HL-60 (cell line): ENCODE measurements around the gene ACTR3C.
"Not testable (repeated sequence)": the region's sequence is repeated elsewhere in the genome, so short reads cannot be mapped to it uniquely, and the experiment has no call there.

Source experiments
- DNase-seq, 2 experiments: peaks; one replicate each; pipeline ENCODE4 v3.0.0-alpha.2; 2010 to 2020; ENCODE audit warnings: low read depth in 1 of 2, low spot score in 1 of 2
- H3K27ac ChIP-seq: fragments of 250-450 bp; sonication (Bioruptor Pico); replicated peaks from 2 replicates; pipeline ENCODE4 v1.5.1; 2020; ENCODE audit warnings: mild to moderate bottlenecking, moderate library complexity
- H3K27me3 ChIP-seq: fragments of 250-450 bp; sonication (Bioruptor Pico); 2 replicates; pipeline ENCODE4 v1.5.1; 2021; ENCODE audit warnings: mild to moderate bottlenecking, moderate library complexity; ENCODE audit not compliant: insufficient read depth, poor library complexity, severe bottlenecking
- H3K4me3 ChIP-seq: replicated peaks from 2 replicates; pipeline ENCODE4 v1.5.1; 2011; ENCODE audit warnings: mild to moderate bottlenecking, control low read depth, low read length; ENCODE audit not compliant: insufficient read depth
- GABPA ChIP-seq: IDR thresholded peaks from 2 replicates; pipeline ENCODE4 v1.6.1; 2012; ENCODE audit warnings: low read depth
- POLR2AphosphoS5 ChIP-seq: IDR thresholded peaks from 2 replicates; pipeline ENCODE4 v1.6.1; 2012; ENCODE audit warnings: low read depth
- SPI1 ChIP-seq: IDR thresholded peaks from 2 replicates; pipeline ENCODE4 v1.6.1; 2012; ENCODE audit warnings: low read depth, mild to moderate bottlenecking, borderline replicate concordance
- TF ChIP-seq, protein P1 (sequence below): IDR thresholded peaks from one replicate; pipeline ENCODE4 v1.5.1; 2011; ENCODE audit warnings: low read length, control low read depth, inconsistent platforms; ENCODE audit not compliant: insufficient read depth
- TF ChIP-seq, protein P2 (sequence below): IDR thresholded peaks from 2 replicates; pipeline ENCODE4 v1.6.1; 2012; ENCODE audit warnings: low read depth; ENCODE audit not compliant: insufficient replicate concordance

Gene ACTR3C

DNA sequence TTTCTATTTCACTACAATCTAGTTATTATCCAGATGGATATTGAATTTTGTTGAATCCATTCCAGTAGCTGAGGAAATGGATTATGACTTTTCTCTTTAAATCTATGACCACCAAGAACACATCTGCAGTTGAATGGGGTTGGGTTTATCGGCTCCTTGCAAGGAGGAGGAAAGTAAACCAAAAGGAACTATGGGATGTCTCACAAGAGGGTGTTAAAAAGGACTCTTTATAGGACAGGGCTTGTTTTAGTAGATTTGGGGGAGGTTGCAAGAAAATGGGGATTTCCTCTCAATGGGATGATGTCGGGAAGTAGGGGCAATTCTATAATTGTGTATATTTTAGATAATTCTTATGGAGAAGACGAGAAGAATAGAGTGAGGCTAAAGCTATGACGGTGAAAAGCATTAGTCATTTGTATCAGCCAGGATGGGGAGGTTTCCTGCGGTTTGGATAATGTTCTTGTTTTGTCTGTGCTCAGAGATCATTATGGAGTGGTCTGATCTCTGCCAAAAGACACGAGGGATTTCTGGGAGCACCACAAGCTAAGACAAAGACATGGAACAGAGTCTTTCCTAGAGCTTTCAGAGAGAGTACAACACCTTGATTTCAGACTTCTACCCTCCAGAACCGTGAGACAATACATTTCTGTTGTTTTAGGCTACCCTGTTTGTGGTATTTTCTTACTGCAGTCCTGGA, 5.4 kb downstream of the ACTR3C start:
- H3K4me3 ChIP-seq, result no peak overlapping the region
- TF ChIP-seq SPI1 (no peak), GABPA (no peak), POLR2AphosphoS5 (no peak)
- TF ChIP-seq, protein P1, sequence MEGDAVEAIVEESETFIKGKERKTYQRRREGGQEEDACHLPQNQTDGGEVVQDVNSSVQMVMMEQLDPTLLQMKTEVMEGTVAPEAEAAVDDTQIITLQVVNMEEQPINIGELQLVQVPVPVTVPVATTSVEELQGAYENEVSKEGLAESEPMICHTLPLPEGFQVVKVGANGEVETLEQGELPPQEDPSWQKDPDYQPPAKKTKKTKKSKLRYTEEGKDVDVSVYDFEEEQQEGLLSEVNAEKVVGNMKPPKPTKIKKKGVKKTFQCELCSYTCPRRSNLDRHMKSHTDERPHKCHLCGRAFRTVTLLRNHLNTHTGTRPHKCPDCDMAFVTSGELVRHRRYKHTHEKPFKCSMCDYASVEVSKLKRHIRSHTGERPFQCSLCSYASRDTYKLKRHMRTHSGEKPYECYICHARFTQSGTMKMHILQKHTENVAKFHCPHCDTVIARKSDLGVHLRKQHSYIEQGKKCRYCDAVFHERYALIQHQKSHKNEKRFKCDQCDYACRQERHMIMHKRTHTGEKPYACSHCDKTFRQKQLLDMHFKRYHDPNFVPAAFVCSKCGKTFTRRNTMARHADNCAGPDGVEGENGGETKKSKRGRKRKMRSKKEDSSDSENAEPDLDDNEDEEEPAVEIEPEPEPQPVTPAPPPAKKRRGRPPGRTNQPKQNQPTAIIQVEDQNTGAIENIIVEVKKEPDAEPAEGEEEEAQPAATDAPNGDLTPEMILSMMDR, result no peak
- TF ChIP-seq, protein P2, sequence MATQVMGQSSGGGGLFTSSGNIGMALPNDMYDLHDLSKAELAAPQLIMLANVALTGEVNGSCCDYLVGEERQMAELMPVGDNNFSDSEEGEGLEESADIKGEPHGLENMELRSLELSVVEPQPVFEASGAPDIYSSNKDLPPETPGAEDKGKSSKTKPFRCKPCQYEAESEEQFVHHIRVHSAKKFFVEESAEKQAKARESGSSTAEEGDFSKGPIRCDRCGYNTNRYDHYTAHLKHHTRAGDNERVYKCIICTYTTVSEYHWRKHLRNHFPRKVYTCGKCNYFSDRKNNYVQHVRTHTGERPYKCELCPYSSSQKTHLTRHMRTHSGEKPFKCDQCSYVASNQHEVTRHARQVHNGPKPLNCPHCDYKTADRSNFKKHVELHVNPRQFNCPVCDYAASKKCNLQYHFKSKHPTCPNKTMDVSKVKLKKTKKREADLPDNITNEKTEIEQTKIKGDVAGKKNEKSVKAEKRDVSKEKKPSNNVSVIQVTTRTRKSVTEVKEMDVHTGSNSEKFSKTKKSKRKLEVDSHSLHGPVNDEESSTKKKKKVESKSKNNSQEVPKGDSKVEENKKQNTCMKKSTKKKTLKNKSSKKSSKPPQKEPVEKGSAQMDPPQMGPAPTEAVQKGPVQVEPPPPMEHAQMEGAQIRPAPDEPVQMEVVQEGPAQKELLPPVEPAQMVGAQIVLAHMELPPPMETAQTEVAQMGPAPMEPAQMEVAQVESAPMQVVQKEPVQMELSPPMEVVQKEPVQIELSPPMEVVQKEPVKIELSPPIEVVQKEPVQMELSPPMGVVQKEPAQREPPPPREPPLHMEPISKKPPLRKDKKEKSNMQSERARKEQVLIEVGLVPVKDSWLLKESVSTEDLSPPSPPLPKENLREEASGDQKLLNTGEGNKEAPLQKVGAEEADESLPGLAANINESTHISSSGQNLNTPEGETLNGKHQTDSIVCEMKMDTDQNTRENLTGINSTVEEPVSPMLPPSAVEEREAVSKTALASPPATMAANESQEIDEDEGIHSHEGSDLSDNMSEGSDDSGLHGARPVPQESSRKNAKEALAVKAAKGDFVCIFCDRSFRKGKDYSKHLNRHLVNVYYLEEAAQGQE, result no peak
- no peak overlapping the region for H3K27ac ChIP-seq
- no peak for DNase-seq
- H3K27me3 ChIP-seq, result no peaks in the 10 kb centered on the region

DNA sequence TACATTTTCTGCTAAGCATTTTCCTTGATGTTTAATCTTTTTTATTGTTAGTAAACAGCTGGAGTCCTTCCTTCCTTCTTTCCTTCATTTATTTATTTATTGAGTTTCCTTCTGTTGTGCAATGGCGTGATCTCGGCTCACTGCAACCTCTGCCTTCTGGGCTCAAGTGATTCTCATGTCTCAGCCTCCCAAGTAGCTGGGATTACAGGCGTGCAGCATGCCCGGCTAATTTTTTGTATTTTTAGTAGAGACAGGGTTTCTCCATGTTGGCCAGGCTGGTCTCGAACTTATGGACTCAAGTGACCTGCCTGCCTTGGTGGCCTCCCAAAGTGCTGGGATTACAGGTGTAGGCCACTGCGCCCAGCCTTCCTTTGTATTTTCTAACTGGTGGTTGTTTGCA, 6.4 kb downstream of the ACTR3C start:
- not testable (repeated sequence) for H3K27me3 ChIP-seq, H3K27ac ChIP-seq, DNase-seq, H3K4me3 ChIP-seq

DNA sequence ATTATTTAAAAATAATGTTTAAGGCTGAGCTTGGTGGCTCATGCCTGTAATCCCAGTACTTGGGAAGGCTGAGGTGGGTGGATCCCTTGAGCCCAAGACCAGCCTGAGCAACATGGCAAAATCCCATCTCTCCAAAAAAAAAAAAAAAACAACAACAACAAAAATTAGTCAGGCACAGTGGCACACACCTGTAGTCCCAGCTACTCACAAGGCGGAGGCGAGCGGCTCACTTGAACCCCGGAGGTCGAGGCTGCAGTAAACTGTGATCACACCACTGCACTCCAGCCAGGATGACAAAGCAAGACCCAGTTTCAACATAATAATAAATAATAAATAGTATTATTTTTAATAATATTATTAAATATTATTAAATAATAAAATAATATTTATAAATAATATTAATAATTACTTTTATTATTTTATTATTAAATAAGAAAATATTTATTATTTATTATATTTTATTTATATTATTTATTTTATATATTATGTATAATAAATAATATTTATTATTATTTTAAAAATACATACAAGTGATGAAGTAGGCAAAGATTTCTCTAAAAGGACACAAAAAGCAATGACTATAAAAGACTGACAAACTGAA, 8.6 kb downstream of the ACTR3C start:
- DNase-seq, result no peak
- TF ChIP-seq GABPA (no peak), SPI1 (no peak), POLR2AphosphoS5 (no peak)
- TF ChIP-seq, protein P1, result no peak
- TF ChIP-seq, protein P2, result no peak
- Histone ChIP-seq H3K4me3 (no peak overlapping the region), H3K27ac (no peak overlapping the region), H3K27me3 (no peaks in the 10 kb centered on the region)

DNA sequence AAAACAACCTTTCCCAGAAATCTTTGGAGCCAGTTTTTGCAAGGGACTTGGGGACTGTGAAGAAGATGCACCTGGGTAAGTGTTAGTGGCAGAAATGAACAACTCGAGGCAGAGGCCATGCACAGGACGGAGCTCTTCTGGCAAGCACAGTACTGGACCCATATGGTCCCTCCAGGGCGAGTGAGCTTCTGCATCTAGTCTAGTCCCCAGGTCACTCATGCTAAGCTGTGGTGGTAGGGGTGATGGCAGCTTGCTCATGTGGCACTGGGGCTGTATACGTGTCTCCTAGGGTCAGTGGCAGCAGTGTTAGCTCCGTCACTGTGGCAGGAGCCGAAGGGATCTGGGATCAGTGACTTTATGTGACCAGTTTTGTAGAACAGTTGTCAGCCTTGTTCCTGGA, 9.5 kb downstream of the ACTR3C start:
- no peak overlapping the region for H3K4me3 ChIP-seq
- no peak for DNase-seq
- H3K27me3 ChIP-seq, result no peaks in the 10 kb centered on the region
- H3K27ac ChIP-seq, result no peak overlapping the region
- TF ChIP-seq POLR2AphosphoS5 (no peak), GABPA (no peak), SPI1 (no peak)
- TF ChIP-seq, protein P2, result no peak
- TF ChIP-seq, protein P1, result no peak
